SK-MEL-5 (cell line): ENCODE measurements around the gene HOXB13. TPM values are rescaled to one million over a fixed set of nuclear protein-coding genes. Genes with fewer than 3 reads are reported as not detected.

Source experiments
- DNase-seq: peaks from one replicate; pipeline ENCODE4 v3.0.0-alpha.2; 2016; ENCODE audit warnings: low read depth, low spot score
- in situ Hi-C: cut with HindIII; loops from 2 replicates; pipeline ENCODE4 v1.10.0; 2016; ENCODE audit warnings: low sequenced_read_pairs, high pct_unique_total_duplicates, low pct_unique_long_range_greater_than_20kb
- total RNA-seq: library from RNA; depleted of rRNA; stranded (reverse); fragments of >200 nt; shearing (Covaris generic); gene quantifications from 2 replicates; pipeline ENCODE4 v1.2.3, GENCODE V29; 2014

Gene HOXB13
- total RNA-seq, 1 experiment from 2014 or later = 3.7 TPM

- in situ Hi-C loops = no loop called here
- no peak for DNase-seq
Measured at GRCh38 chr17:48732688-48733629, 4.4 kb upstream of the HOXB13 start.

- in situ Hi-C loops = no loop called here
- no peak for DNase-seq
Measured at GRCh38 chr17:48731355-48731754, 2.8 kb upstream of the HOXB13 start.

- no peak for DNase-seq
- in situ Hi-C loops = no loop called here
Measured at GRCh38 chr17:48730240-48730550, 1.6 kb upstream of the HOXB13 start.

GRCh38 chr17:48729335-48730239, 1.0 kb upstream of the HOXB13 start:
- no peak for DNase-seq
- in situ Hi-C loops = no loop called here

GRCh38 chr17:48727415-48728175, 955 bp downstream of the HOXB13 start:
- no peak for DNase-seq
- in situ Hi-C loops = no loop called here

- no peak for DNase-seq
- in situ Hi-C loops = no loop called here
Measured at GRCh38 chr17:48726916-48727286, 1.6 kb downstream of the HOXB13 start.

GRCh38 chr17:48726114-48726915, 2.2 kb downstream of the HOXB13 start:
- in situ Hi-C loops = no loop called here
- DNase-seq = no peak

GRCh38 chr17:48725288-48726064, 3.1 kb downstream of the HOXB13 start:
- in situ Hi-C loops = no loop called here
- DNase-seq = no peak

- in situ Hi-C loops = no loop called here
- no peak for DNase-seq
Measured at GRCh38 chr17:48725004-48725287, 3.6 kb downstream of the HOXB13 start.

- peak; percentile 71 for DNase-seq
- in situ Hi-C loops = no loop called here
Measured at GRCh38 chr17:48724251-48725003, 4.1 kb downstream of the HOXB13 start.

GRCh38 chr17:48723423-48724250, 4.9 kb downstream of the HOXB13 start:
- in situ Hi-C loops = no loop called here
- DNase-seq = peak; percentile 4

- no peak for DNase-seq
- in situ Hi-C loops = no loop called here
Measured at GRCh38 chr17:48722915-48723422, 5.6 kb downstream of the HOXB13 start, which contains the start of gene PRAC2. PRAC2 (plus strand) TSS chr17:48723185; CDS start chr17:48724411, 1,226 bp downstream.

- no peak for DNase-seq
- in situ Hi-C loops = no loop called here
Measured at GRCh38 chr17:48722201-48722907, 6.2 kb downstream of the HOXB13 start, which contains the start of gene PRAC1. PRAC1 (minus strand) TSS chr17:48722518; CDS start chr17:48722392, 126 bp downstream.

- DNase-seq = no peak
- in situ Hi-C loops = no loop called here
Measured at GRCh38 chr17:48721009-48721402, 7.5 kb downstream of the HOXB13 start.
